Activated CD4-positive, CD25-positive, alpha-beta regulatory T cell treated with anti-CD3 and anti-CD28 coated beads, Interleukin-2, amount 50 U/mL, for 72 hours (primary cell): Measurements from ENCODE around the gene HBB.

Experiments
- DNase-seq: peaks from one replicate; pipeline ENCODE4 v3.0.0; 2021

The HBB gene

DNA sequence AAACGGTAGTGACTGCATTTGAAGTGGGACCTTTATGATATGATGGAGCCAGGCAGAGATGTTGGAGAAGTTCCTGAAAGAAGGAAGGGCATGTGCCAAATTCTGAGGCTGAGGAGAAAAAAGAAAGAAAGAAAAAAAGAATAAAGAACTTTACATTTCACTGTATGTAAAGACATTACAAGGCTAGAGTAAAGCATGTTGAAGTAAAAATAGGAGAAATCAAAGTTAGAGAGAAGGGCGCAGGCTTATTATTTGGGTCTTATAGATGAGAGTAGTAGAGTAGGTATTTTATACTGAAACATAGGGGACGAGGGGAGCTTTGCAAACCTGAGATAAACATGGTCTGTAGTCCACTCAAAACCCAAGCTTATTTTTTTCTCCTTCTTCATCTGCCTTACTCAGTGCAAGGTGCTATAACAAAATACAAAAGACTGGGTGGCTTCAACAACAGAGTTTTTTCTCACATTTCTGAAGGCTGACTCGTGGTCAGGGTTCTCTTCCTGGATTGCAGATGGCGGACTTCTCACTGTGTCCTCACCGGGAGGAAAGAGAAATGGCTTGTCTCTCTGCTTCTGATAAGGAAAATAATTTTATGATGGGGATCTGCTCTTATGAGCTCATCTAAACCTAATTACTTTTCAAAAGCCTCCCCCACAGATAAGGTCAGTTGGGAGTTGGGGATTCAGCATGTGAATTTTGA lies 20.1 kb upstream of the HBB start:
- no peak for DNase-seq

DNA sequence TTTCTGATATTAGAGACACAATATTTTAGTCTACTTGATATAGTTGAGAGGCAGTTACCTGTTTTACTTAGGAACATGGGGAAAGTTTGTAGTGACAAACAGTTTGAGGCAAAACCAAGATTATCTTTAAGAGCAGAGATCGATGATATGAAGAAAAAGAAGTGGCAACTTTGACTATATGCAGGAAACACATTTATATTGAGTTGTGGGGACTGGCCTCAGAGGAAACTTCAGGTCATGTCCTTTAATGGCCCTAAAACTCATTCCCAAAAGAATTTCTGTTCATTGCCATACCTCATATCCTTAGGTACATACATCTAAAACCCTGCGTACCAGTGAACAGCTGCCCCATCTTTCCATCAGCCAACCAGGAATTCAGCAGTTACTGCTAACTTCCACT lies 18.3 kb upstream of the HBB start:
- no peak for DNase-seq

DNA sequence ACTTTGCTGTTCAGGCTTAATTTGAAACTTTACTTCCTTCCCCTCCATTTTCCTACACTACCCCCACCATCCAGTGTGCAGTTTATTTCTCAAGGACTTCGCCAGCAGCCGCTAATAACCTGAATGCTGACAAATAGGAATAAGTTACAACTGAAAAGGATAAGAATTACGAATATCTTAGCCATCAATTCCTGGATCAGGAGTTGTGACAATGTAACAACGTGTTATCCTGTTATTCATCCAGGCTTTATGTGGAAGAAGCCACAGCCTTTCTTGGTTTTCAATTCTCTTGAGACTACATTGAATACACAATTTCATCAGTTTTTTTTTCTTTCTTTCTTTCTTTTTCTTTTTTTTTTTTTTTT lies 16.9 kb upstream of the HBB start:
- no peak for DNase-seq

DNA sequence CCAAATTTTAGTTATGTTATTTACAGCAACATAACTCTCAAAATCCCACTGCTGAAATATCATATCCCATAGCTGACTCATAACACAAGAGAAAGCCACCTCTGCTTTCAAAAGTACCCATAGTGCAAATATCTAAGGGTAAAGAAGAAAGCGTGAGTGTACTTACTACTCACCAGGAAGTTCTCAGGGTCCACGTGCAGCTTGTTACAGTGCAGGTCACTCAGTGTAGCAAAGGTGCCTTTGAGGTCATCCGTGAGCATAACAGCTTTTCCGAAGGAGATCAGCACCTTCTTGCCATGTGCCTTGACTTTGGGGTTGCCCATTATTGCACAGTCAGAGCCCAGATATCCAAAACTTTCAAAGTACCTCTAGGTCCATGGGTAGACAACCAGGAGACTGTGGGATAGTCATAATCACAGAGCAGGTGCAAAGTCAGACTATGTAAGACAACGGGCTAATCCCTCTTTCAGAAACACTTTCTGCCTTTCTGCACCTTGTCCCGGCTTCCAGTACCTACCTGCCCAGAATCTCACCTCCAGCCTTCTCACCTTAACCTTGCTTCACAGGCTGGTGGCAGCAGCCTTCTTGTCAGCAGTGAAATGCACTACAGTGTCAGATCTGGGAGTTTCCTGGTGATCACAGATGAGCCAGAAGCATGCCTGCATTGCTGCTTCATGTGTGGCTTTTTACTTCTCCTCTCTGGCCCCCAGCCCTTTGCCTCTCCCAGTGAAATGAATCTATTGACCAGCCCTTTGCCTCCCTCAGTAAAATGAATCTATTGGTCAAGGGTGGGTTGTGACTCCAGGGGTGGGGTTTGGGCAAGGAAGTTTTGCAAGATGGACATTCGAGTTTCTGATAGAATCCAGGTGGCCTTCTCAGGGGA lies 16.3 kb upstream of the HBB start:
- no peak for DNase-seq

DNA sequence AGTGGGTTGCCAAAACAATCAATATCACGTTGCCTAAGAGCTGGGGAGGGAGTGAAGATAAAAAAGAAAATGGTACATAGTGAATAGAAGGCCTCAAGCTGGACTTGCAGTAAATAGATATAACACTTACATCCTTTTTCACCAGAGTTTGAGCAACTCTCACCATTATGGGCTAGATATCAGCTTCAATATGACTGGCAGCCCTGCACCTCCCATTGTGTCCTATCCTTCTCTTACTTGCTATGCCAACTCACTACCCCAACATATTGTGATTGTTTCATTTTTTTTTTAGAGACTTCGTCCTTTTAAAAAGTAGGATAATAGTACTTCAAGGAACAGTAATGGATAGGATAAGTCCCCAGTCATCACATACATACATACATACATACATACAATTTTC lies 15.3 kb upstream of the HBB start:
- DNase-seq = no peak

DNA sequence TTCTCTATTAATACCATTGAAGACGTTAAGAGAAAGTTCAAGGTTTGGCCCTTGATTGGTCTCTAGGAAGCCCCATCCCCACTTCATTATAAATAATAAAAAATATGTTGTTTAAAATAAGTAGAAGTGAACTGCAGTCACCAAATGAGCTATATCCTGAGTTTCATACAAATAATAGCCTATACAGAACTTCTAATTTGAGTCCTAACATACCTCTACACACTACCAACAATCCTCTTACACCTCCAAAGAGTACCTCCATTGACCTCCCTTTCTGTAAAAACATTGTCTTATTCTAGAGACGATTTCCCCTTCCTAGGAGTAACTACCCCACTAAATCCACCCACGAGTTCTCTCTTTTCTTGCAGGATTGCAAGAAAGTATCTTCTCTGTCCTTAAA lies 14.6 kb upstream of the HBB start:
- DNase-seq = no peak

DNA sequence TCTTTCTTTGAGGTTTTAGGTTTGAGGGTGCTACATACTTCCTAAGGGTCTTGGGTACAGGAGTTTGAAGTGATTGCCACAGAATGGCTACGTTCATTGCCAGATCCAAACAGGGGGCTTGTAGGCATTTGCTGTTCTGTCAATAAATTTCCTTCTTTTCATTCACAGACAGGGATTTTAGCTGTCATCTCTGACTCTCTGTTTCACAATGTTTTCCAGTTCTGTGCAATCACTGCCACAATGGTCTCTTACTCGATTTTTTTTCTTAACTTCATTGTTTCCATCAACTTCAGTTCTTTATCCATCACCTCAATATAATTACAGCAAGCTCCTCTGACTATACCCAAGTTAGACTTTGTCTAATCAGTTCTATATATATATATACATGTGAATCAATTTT lies 13.6 kb upstream of the HBB start:
- no peak for DNase-seq

DNA sequence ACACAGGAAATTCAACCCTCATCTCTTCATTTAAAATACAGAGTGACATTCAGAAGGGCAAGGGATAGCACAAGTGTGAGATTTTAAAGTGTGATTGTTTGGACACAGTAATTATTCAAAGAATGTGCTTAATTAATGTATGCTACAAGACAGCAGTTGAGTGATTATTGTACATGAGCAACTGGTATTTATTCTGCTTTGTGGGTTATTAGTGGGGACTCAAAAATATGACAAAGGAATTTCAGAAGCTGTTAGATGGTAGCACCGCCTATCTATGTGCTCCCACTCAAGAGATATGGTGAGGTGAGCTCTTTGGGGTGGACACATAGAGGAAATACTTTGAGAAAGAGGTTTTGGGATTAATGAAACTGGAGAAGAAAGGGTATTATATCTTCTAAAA lies 13.2 kb upstream of the HBB start:
- DNase-seq = no peak

DNA sequence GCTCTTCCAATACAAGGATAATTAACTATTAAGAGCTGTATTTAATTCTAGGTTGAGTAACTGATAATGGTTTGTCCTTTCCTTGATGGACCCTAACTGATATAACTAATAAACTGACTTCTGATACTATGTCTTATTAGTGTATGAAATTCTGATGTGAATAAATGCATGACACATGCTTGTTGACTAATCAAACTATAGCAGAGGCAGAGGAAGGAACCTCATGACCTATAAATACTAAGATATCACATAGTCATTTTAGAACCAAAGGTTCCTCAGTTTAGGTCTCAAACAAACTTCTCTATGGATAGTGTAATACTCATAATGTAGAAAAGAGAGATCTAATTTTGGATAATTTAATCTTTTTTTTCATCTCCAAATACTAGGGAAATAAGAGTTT lies 12.2 kb upstream of the HBB start:
- no peak for DNase-seq

DNA sequence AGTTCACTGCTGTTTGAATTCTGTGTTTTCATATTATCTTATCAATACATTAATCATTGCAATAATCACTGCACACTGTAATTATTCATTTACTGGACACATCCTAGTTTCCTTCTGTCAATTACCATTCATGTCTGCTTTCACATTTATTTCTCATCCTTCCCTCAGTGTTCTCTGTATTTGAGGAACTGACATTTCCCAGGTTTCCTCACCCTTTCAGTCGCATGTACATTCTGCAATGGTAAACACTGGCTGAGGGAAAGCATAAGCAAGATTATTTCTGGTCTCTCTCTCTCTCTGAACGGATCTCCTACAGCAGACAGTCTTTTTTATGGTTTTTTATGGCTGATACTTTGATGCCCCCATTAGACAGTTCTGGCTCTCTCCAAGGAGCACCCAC lies 11.6 kb upstream of the HBB start:
- DNase-seq = no peak

DNA sequence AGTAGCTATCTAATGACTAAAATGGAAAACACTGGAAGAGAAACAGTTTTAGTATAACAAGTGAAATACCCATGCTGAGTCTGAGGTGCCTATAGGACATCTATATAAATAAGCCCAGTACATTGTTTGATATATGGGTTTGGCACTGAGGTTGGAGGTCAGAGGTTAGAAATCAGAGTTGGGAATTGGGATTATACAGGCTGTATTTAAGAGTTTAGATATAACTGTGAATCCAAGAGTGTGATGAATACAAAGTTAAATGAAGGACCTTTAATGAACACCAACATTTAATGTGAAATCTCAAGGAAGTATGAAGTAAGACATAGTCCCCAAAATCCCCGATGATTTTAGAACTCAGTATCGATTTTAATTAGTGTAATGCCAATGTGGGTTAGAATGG lies 10.5 kb upstream of the HBB start:
- DNase-seq = no peak

DNA sequence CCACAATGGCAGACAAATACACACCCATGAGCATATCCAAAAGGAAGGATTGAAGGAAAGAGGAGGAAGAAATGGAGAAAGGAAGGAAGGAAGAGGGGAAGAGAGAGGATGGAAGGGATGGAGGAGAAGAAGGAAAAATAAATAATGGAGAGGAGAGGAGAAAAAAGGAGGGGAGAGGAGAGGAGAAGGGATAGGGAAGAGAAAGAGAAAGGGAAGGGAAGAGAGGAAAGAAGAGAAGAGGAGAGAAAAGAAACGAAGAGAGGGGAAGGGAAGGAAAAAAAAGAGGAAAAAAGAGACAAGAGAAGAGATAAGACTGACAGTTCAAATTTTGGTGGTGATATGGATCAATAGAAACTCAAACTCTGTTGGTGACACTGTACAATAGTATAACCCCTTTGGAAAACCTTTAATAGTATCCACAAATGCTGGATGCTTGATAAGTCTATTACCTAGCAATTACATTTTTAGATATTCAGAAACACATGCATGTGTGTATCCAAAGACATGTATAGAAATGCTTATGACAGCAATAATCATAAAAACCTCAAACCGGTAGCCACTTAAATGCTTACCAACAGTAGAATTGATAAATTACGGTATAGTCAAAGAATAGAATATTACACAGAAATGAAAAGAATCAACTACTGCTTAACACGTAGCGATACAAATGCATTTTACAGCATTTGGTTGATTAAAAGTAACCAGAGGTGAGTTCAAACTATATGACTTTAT lies 8.7 kb upstream of the HBB start:
- no peak for DNase-seq

DNA sequence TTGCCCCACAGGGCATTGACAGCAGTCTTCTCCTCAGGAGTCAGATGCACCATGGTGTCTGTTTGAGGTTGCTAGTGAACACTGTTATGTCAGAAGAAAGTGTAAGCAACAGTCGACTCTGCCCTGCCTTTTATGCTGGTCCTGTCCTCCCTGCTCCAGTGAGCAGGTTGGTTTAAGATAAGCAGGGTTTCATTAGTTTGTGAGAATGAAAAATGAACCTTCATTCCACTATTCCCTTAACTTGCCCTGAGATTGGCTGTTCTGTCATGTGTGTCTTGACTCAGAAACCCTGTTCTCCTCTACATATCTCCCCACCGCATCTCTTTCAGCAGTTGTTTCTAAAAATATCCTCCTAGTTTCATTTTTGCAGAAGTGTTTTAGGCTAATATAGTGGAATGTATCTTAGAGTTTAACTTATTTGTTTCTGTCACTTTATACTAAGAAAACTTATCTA lies 7.5 kb upstream of the HBB start, which contains the start of gene HBD:
HBD (minus strand) TSS at position 103 of the 454 bp plus-strand sequence; CDS start at position 53, 50 bp downstream.
- no peak for DNase-seq

DNA sequence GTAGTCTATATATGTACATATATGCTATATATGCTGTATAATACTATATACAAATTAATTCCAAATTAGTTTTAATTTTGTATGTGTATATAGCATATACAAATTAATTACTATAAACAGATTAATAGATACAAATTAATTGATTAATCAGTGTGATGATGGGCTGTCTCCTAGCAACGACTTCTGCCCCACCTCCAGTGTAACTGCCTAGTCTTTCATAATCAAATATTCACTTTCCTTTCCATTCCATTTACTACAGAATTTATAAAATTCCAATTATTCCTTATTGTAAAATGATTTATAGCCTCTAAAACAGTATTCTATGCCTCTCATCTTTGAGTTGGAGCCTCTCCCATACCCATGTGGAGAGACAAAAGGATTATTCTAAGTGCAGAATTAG lies 6.4 kb upstream of the HBB start:
- no peak for DNase-seq

DNA sequence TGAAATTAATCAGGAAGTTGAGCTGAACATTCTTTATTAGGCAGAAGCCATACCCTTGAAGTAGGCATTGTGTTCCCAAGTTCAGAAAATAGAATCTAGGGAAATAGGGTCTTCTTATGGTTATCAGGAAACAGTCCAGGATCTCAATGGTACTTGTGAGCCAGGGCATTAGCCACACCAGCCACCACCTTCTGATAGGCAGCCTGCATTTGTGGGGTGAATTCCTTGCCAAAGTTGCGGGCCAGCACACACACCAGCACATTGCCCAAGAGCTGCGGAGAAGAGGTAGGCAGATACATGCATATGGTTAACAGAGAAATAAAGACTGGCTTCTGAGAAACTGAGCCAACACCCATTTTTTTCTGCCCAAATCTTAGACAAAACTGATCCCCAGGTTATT lies 6.0 kb upstream of the HBB start:
- DNase-seq = no peak

DNA sequence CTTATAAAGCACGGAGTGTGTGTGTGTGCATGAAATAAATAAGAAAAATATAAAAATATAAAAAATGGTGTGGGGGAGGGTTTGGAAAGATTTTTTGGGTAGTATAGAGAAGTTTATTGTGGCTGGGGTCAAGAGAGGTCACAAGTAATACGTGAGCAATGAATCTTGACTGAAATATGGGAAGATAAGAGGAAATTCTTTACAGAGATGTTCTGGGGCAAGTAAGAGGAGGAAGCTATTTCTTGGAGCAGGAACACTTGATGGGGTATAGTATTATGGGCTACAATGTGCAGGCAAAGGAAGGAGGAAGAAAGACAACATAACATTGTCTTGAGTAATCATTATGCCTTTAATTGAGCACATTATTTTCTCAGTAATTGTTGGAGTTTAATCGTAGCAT lies 5.3 kb upstream of the HBB start:
- DNase-seq = no peak

DNA sequence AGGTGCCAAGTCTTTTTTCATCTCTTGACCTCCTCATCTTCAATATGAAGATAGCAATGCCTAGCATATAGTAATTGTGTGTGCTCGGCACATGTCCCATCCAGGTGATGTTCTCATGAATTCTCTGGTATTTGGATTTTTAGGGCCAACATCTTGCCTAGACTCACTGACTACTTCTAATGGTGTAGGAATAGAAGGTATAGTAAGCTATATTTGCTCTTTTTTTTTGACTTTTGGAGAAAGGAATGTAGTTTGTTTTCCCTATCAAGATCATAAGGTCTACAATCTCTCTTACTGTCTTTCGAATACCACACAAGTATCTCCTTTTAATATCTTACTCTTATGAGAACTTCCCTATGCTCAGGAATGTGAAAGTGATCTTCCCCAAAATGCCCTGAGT lies 4.2 kb upstream of the HBB start:
- no peak for DNase-seq

DNA sequence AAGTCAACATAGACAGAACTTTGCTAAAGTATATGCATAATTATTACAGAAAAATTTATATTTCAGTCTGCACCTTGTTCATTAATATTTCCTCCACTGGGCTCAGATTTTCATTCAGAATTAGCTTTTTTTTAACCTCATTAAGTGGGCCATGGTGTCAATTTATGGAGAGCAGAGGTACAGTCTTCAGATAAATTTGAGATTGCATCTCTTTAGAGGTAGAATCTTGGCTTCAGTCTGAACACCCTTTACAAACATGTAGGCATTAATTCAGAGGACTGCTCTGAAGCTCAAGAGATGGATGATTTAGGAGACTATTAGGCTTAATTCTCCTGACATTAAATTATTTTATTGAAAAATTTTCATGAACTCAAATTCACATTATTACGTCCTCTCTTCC lies 3.4 kb upstream of the HBB start:
- DNase-seq = no peak

DNA sequence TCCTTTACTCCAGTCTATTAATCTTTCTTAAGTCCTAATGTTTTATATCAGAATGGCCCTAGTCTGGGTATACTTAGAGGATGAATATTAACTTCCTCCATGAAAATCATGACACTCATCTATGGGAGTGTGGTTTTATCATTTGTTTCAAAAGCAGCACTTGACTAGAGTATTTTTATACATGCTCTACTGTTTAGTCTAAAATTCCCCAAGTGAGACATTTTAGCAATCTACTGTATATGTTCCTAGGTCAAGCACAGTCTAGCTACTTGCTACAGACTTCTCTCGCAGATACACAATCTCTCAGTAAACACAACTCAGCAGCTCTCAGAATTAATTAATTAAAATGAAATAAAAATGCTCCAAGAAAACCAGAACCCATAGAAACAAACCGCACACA lies 2.9 kb upstream of the HBB start:
- no peak for DNase-seq

DNA sequence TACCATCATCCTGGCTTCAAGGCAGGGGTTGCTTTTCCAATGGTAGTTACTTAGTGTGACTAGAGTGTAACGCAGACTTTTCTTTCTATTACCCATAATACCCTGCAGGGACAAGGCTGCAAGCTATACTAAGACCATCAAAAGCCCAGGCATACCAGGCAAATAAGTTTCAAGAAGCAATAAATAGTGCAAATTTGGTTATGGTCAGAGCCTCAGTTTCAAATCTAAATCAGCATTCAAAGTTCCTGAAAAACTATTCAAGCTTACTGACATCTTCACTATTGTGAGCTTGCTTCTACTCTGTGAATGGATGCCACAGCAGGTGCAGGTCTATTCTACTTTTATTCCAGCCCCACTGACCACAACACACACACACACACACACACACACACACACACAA lies 2.5 kb upstream of the HBB start:
- DNase-seq = no peak

DNA sequence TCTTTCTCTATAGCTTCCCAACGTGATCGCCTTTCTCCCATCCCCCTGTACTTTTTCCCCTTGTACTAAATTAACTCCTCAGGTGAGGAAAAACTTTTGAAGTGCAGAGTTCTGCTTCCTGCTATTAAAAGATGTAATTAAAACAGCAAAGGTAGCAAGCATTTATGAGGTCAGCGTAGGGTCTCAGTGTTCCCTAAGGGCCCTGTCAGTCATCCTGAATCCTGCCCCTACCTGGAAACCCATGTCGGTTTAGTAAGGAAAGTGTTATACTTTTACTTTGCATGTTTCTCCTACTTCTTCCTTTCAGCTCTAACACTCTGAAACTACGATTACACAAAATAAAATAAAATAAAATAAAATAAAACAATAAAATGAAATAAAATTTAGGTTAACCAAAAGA lies 1.3 kb upstream of the HBB start:
- DNase-seq = no peak

DNA sequence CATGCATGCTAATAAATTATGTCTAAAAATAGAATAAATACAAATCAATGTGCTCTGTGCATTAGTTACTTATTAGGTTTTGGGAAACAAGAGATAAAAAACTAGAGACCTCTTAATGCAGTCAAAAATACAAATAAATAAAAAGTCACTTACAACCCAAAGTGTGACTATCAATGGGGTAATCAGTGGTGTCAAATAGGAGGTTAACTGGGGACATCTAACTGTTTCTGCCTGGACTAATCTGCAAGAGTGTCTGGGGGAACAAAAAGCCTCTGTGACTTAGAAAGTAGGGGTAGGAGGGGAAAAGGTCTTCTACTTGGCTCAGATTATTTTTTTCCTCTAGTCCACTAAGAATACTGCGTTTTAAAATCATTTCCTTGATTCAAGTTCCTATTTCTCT lies 810 bp upstream of the HBB start:
- no peak for DNase-seq

DNA sequence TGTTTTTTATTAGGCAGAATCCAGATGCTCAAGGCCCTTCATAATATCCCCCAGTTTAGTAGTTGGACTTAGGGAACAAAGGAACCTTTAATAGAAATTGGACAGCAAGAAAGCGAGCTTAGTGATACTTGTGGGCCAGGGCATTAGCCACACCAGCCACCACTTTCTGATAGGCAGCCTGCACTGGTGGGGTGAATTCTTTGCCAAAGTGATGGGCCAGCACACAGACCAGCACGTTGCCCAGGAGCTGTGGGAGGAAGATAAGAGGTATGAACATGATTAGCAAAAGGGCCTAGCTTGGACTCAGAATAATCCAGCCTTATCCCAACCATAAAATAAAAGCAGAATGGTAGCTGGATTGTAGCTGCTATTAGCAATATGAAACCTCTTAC lies 1.4 kb downstream of the HBB start:
- DNase-seq = no peak
